H1 (cell line): ENCODE measurements around the gene DLG4. TPM values are rescaled to one million over a fixed set of nuclear protein-coding genes. Genes with fewer than 3 reads are reported as not detected.

Source experiments
- BCL11A ChIP-seq, 2 experiments: IDR thresholded peaks; one replicate each; pipeline ENCODE4 v1.6.1; 2011; ENCODE audit warnings: low read depth in 2 of 2, low read length in 2 of 2, mild to moderate bottlenecking in 2 of 2
- BRCA1 ChIP-seq: IDR thresholded peaks from 2 replicates; pipeline ENCODE4 v1.6.1; 2012; ENCODE audit warnings: low read depth, low read length, improper control_type of control experiment
- CBX5 ChIP-seq: fragments of 300-800, 300-1000 bp; sonication (generic); IDR thresholded peaks from 2 replicates; pipeline ENCODE4 v1.7.1; 2016; ENCODE audit warnings: antibody characterized with exemption, low read length, low read depth
- CREB1 ChIP-seq: IDR thresholded peaks from 2 replicates; pipeline ENCODE4 v1.6.1; 2012; ENCODE audit warnings: inconsistent platforms
- FOSL1 ChIP-seq: IDR thresholded peaks from 2 replicates; pipeline ENCODE4 v1.6.1; 2011; ENCODE audit warnings: mild to moderate bottlenecking, low read depth, low read length, moderate library complexity; ENCODE audit not compliant: insufficient read depth
- GTF2F1 ChIP-seq: IDR thresholded peaks from 2 replicates; pipeline ENCODE4 v1.6.1; 2012; ENCODE audit warnings: low read depth, low read length, improper control_type of control experiment, borderline replicate concordance
- HDAC2 ChIP-seq, 2 experiments: fragments of 300-600 bp in 1 of 2; sonication (generic) in 1 of 2; IDR thresholded peaks; 2 replicates each; pipeline ENCODE4 v1.6.1; 2011 to 2012; ENCODE audit warnings: low read depth in 2 of 2, low read length in 2 of 2, mild to moderate bottlenecking in 2 of 2, moderate library complexity in 2 of 2, borderline replicate concordance in 1 of 2, inconsistent platforms in 1 of 2
- KDM4A ChIP-seq: IDR thresholded peaks from one replicate; pipeline ENCODE4 v1.7.1; 2012; ENCODE audit warnings: low read depth, mild to moderate bottlenecking, moderate library complexity, low read length, inconsistent platforms; ENCODE audit not compliant: severe bottlenecking
- MAFK ChIP-seq: IDR thresholded peaks from 2 replicates; pipeline ENCODE4 v1.6.1; 2012; ENCODE audit warnings: low read depth, mild to moderate bottlenecking, improper control_type of control experiment, low read length
- POU5F1 ChIP-seq: IDR thresholded peaks from 2 replicates; pipeline ENCODE4 v1.6.1; 2011; ENCODE audit warnings: low read depth, mild to moderate bottlenecking, low read length, moderate library complexity
- RBBP5 ChIP-seq: IDR thresholded peaks from 2 replicates; pipeline ENCODE4 v1.7.1; 2012; ENCODE audit warnings: low read depth, mild to moderate bottlenecking, inconsistent platforms, low read length, moderate library complexity, borderline replicate concordance
- RXRA ChIP-seq: IDR thresholded peaks from 2 replicates; pipeline ENCODE4 v1.6.1; 2011; ENCODE audit warnings: low read depth, mild to moderate bottlenecking, low read length, moderate library complexity; ENCODE audit not compliant: insufficient read depth
- SAP30 ChIP-seq: fragments of 300-600 bp; sonication (generic); IDR thresholded peaks from 2 replicates; pipeline ENCODE4 v1.7.1; 2012; ENCODE audit warnings: low read length, moderate library complexity, mild to moderate bottlenecking, inconsistent platforms; ENCODE audit not compliant: insufficient read depth, insufficient replicate concordance
- SP2 ChIP-seq: IDR thresholded peaks from 2 replicates; pipeline ENCODE4 v1.6.1; 2012; ENCODE audit warnings: mild to moderate bottlenecking, low read length, inconsistent platforms
- SUZ12 ChIP-seq: fragments of 200-600 bp; sonication (generic); IDR thresholded peaks from 2 replicates; pipeline ENCODE4 v1.6.1; 2012; ENCODE audit warnings: mild to moderate bottlenecking, inconsistent platforms, low read length, moderate library complexity, mixed read lengths
- TAF1 ChIP-seq: IDR thresholded peaks from 2 replicates; pipeline ENCODE4 v1.6.1; 2011; ENCODE audit warnings: mild to moderate bottlenecking, low read depth, low read length
- TCF12 ChIP-seq: IDR thresholded peaks from 2 replicates; pipeline ENCODE4 v1.6.1; 2011; ENCODE audit warnings: low read depth, mild to moderate bottlenecking, low read length
- polyA plus RNA-seq, 7 experiments: library from polyadenylated mRNA; depleted of rRNA in 3 of 7; stranded (reverse) in 5 of 7; unstranded in 2 of 7; fragments of >200 nt in 5 of 7; fragments of 200-250 nt in 2 of 7; gene quantifications; 1 replicate in 5 of 7; 2 replicates in 1 of 7; 4 replicates in 1 of 7; pipeline versions ENCODE4 v1.2.1 to v1.2.3, GENCODE V29; 2011 to 2013; ENCODE audit warnings: missing spikeins in 2 of 7, mixed read lengths in 2 of 7
- total RNA-seq: library from RNA; stranded (reverse); fragmentation: NEBNext Ultra II Directional; extraction: Animal tissue kit (Norgen Biotek cat#: 25700); gene quantifications from 2 replicates; pipeline ENCODE4 v1.2.1, GENCODE V29; 2021
- TF ChIP-seq, protein P1 (sequence below): IDR thresholded peaks from 2 replicates; pipeline ENCODE4 v1.6.1; 2011; ENCODE audit warnings: low read depth, mild to moderate bottlenecking, low read length; ENCODE audit not compliant: insufficient read depth
- TF ChIP-seq, protein P2 (sequence below): IDR thresholded peaks from 2 replicates; pipeline ENCODE4 v1.6.1; 2012; ENCODE audit warnings: low read length, inconsistent platforms

DLG4 gene
- total and polyA plus RNA-seq, 2 of the 8 experiments (the other 6 are each of a cell fraction or from before 2014, with no cell fraction given): 18.9 to 45.9 TPM

DNA sequence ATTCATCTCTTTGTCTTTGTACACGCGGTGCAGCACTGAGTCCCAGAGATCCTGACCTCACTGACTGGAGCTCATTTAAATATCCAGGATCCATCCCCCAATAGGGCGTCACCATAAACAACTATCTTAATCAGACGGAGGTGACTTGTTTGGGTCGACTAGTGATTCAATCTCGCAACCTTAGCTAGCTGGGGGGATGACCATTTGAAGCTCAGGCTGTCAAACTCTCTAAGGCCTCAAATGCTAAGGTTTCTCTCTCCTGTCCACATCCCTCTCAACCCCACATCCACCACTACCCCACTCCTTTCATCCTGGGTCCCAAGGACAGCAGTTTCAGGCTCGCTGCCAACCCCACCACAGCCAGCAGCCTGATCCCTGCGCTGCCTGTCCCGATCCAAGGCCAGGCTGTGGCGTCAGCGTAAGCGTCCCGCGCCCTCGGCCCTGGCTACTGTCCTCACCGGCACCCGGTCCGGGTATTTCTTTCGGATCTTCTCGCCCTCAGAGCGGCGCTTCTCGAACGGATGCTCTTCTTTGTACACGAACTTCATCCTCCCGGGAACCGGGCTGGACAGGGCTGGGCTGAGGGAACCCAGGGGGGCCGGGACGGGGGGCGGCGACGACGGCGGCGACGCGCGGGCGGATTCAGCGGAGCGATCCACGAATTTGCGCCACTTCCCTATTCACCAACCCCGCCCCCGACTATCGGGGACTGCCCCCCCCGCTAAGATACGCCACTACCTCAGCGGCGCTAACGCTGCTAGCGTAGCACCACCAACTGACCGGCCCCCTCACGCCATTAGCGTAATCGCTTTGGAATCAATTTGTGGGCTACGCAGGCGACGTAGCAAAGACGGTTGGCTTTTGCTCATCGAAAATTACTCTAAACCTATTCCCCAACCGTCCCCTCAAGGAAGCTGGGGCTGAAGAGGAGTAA is 22.4 kb upstream of the DLG4 start, which contains the start of gene GABARAP (continued):
- TF ChIP-seq MAFK (no peak), SAP30 (no peak), RXRA (no peak), TAF1 (no peak; the same call in none of the 2 replicates), GTF2F1 (no peak), RBBP5 (0 out of 2 replicates have a peak, but pooled peaks have one; percentile 43), SUZ12 (no peak), BCL11A (IDR thresholded peaks at IDR 0.05; ENCODE audit: low read depth in 2 of 2, low read length in 2 of 2) (no peak), HDAC2 (IDR thresholded peaks at IDR 0.05; ENCODE audit: borderline replicate concordance in 1 of 2, low read depth in 2 of 2, low read length in 2 of 2) (no peak), TCF12 (no peak), POU5F1 (no peak), CREB1 (peak; percentile 80), FOSL1 (peak; percentile 95), CBX5 (no peak), BRCA1 (no peak), KDM4A (no peak), SP2 (no peak)
- TF ChIP-seq, protein P1, sequence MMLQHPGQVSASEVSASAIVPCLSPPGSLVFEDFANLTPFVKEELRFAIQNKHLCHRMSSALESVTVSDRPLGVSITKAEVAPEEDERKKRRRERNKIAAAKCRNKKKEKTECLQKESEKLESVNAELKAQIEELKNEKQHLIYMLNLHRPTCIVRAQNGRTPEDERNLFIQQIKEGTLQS: no peak
- TF ChIP-seq, protein P2, sequence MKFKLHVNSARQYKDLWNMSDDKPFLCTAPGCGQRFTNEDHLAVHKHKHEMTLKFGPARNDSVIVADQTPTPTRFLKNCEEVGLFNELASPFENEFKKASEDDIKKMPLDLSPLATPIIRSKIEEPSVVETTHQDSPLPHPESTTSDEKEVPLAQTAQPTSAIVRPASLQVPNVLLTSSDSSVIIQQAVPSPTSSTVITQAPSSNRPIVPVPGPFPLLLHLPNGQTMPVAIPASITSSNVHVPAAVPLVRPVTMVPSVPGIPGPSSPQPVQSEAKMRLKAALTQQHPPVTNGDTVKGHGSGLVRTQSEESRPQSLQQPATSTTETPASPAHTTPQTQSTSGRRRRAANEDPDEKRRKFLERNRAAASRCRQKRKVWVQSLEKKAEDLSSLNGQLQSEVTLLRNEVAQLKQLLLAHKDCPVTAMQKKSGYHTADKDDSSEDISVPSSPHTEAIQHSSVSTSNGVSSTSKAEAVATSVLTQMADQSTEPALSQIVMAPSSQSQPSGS: no peak
